Gastrocnemius medialis (tissue), 4 donors: ENCODE results near the gene TNNT2. TPM values are rescaled to one million over a fixed set of nuclear protein-coding genes. Genes with fewer than 3 reads are reported as not detected.

ENCODE experiments used
- ATAC-seq, 2 donors: fragments of 150-250 bp; one replicate each; pipeline ENCODE4 v1.9.1; 2016
- DNase-seq, 2 donors: peaks; one replicate each; pipeline ENCODE4 v3.0.0-alpha.2; 2019
- H3K27ac ChIP-seq, 4 donors: fragments of 200-600 bp; sonication (generic); 1 replicate in 1 of 4; 2 replicates in 3 of 4; pipeline ENCODE4 v1.5.1; 2016 to 2018; ENCODE audit warnings: mild to moderate bottlenecking in 2 of 4, moderate library complexity in 1 of 4
- H3K27me3 ChIP-seq, 3 donors: fragments of 200-600 bp; sonication (generic) in 2 of 3; 1 replicate in 1 of 3; 2 replicates in 2 of 3; pipeline versions ENCODE4 v1.5.1 to v1.6.0; 2016 to 2019; ENCODE audit warnings: mild to moderate bottlenecking in 1 of 3, moderate library complexity in 1 of 3
- H3K36me3 ChIP-seq, 2 donors: fragments of 200-600 bp; sonication (generic) in 1 of 2; one replicate each; pipeline ENCODE4 v1.5.1; 2017 to 2018
- H3K4me1 ChIP-seq, 2 donors: fragments of 200-600 bp; sonication (generic) in 1 of 2; one replicate each; pipeline ENCODE4 v1.5.1; 2016 to 2017; ENCODE audit warnings: mild to moderate bottlenecking in 2 of 2
- H3K4me3 ChIP-seq, 4 donors: fragments of 200-600 bp; sonication (generic) in 3 of 4; 1 replicate in 1 of 4; 2 replicates in 3 of 4; pipeline ENCODE4 v1.5.1; 2016 to 2019; ENCODE audit warnings: mild to moderate bottlenecking in 2 of 4
- H3K9me3 ChIP-seq, 3 donors: fragments of 200-600 bp; sonication (generic) in 2 of 3; 1 replicate in 1 of 3; 2 replicates in 2 of 3; pipeline ENCODE4 v1.5.1; 2016 to 2019
- CTCF ChIP-seq, 5 experiments: fragments of 450-650 bp in 3 of 5; fragments of 200-600 bp in 2 of 5; sonication (generic) in 2 of 5; IDR thresholded peaks in 4 of 5; conservative IDR thresholded peaks in 1 of 5; 1 replicate in 4 of 5; 2 replicates in 1 of 5; pipeline ENCODE4 v1.5.1; 2016 to 2019; ENCODE audit warnings: antibody characterized with exemption in 5 of 5, mild to moderate bottlenecking in 3 of 5, moderate library complexity in 3 of 5
- POLR2A ChIP-seq, 2 donors: fragments of 450-650 bp; IDR thresholded peaks; one replicate each; pipeline ENCODE4 v1.6.1; 2017; ENCODE audit warnings: antibody characterized with exemption in 2 of 2, mild to moderate bottlenecking in 2 of 2, moderate library complexity in 2 of 2
- in situ Hi-C, 4 donors: fragments of 200-750 bp; cut with MboI; loops; one replicate each; pipeline versions ENCODE4 v1.15.0 to v1.8.0; 2017; ENCODE audit warnings: low sequenced_read_pairs in 4 of 4
- intact Hi-C: fragments of 100-400 bp; cut with DNase I; formaldehyde crosslinking; loops from one replicate; pipeline ENCODE4 v1.15.1; 2023; ENCODE audit warnings: low total_unique reads
- total RNA-seq, 4 donors: library from RNA; depleted of rRNA; stranded (reverse); fragments of >200 nt; gene quantifications; one replicate each; pipeline versions ENCODE4 v1.1.0 to v1.2.3, GENCODE V29; 2016

The TNNT2 gene
- total RNA-seq, 4 donors from 2014 or later: 0.39 to 14.8 (median 6.7) TPM; not detected in 1

GRCh38 chr1:201327687-201328240 lies 49.7 kb downstream of the TNNT2 start:
- no peaks in the 10 kb centered on the region for H3K9me3 ChIP-seq
- TF ChIP-seq CTCF (IDR thresholded peaks at IDR 0.05 in 4 of 5, conservative IDR thresholded peaks at IDR 0.05 in 1 of 5) (no peak), POLR2A (IDR thresholded peaks at IDR 0.05) (no peak)
- in situ Hi-C loops: no loop called here
- H3K27ac ChIP-seq: no peak overlapping the region
- no peaks in the 10 kb centered on the region for H3K27me3 ChIP-seq
- H3K36me3 ChIP-seq: no peaks in the 10 kb centered on the region
- no peak overlapping the region for H3K4me3 ChIP-seq
- DNase-seq: no peak
- peaks cover 0 to 3% of the 10 kb centered on the region in 2 donors for H3K4me1 ChIP-seq
- intact Hi-C loops: no loop called here
- no peak for ATAC-seq

- ATAC-seq (no peak), DNase-seq (no peak)
- H3K4me1 ChIP-seq: peaks cover 0 to 3% of the 10 kb centered on the region in 2 donors
- TF ChIP-seq POLR2A (IDR thresholded peaks at IDR 0.05): no peak
- TF ChIP-seq CTCF (IDR thresholded peaks at IDR 0.05 in 4 of 5, conservative IDR thresholded peaks at IDR 0.05 in 1 of 5): no peak
- no peaks in the 10 kb centered on the region for H3K27me3 ChIP-seq
- no peaks in the 10 kb centered on the region for H3K36me3 ChIP-seq
- H3K9me3 ChIP-seq: no peaks in the 10 kb centered on the region
- intact Hi-C loops (no loop called here), in situ Hi-C loops (no loop called here)
- H3K27ac ChIP-seq: no peak overlapping the region
- no peak overlapping the region for H3K4me3 ChIP-seq
Observed at GRCh38 chr1:201326710-201327109, 50.8 kb downstream of the TNNT2 start.

- H3K27ac ChIP-seq: no peak overlapping the region
- no peaks in the 10 kb centered on the region for H3K9me3 ChIP-seq
- H3K36me3 ChIP-seq: no peaks in the 10 kb centered on the region
- H3K4me1 ChIP-seq: peaks cover 0 to 3% of the 10 kb centered on the region in 2 donors
- DNase-seq: no peak
- no peak for ATAC-seq
- H3K27me3 ChIP-seq: no peaks in the 10 kb centered on the region
- TF ChIP-seq POLR2A (IDR thresholded peaks at IDR 0.05): no peak
- TF ChIP-seq CTCF (IDR thresholded peaks at IDR 0.05 in 4 of 5, conservative IDR thresholded peaks at IDR 0.05 in 1 of 5): no peak
- in situ Hi-C loops (no loop called here), intact Hi-C loops (no loop called here)
- no peak overlapping the region for H3K4me3 ChIP-seq
Observed at GRCh38 chr1:201325678-201326060, 51.8 kb downstream of the TNNT2 start.

GRCh38 chr1:201324821-201325677 lies 52.4 kb downstream of the TNNT2 start:
- no peaks in the 10 kb centered on the region for H3K9me3 ChIP-seq
- no peaks in the 10 kb centered on the region for H3K36me3 ChIP-seq
- no peaks in the 10 kb centered on the region for H3K27me3 ChIP-seq
- no peak overlapping the region for H3K4me3 ChIP-seq
- no peak for ATAC-seq
- in situ Hi-C loops: no loop called here
- intact Hi-C loops: no loop called here
- TF ChIP-seq CTCF (IDR thresholded peaks at IDR 0.05 in 4 of 5, conservative IDR thresholded peaks at IDR 0.05 in 1 of 5): no peak
- TF ChIP-seq POLR2A (IDR thresholded peaks at IDR 0.05): no peak
- no peaks in the 10 kb centered on the region for H3K4me1 ChIP-seq
- no peak overlapping the region for H3K27ac ChIP-seq
- DNase-seq: no peak
